ENCODE measurements around the gene SPATA1. TPM values are rescaled to one million over a fixed set of nuclear protein-coding genes. Genes with fewer than 3 reads are reported as not detected.

Gene SPATA1
- total RNA-seq, 4 donors from 2014 or later = 1.7 TPM; not detected in 3

- 95% methylated on average over 4 of the region's 4 CpGs for WGBS
- no peaks in the 10 kb centered on the region for H3K36me3 ChIP-seq
- DNase-seq (ENCODE audit: low spot score in 2 of 2) = no peak
These were observed 2.8 kb downstream of the SPATA1 start for GRCh38 chr1:84509029-84509428.

GRCh38 chr1:84510165-84510564 is 4.0 kb downstream of the SPATA1 start:
- peaks cover 7% of the 10 kb centered on the region for H3K9me3 ChIP-seq
- peaks cover 5% of the 10 kb centered on the region for H3K4me1 ChIP-seq
- WGBS = 67% methylated on average over 2 of the region's 2 CpGs
- no peak for TF ChIP-seq CTCF (IDR thresholded peaks at IDR 0.05)
- no peak for TF ChIP-seq EP300 (IDR thresholded peaks at IDR 0.05)
- TF ChIP-seq POLR2A (IDR thresholded peaks at IDR 0.05) = no peak
- no peak for TF ChIP-seq POLR2AphosphoS5 (IDR thresholded peaks at IDR 0.05)
- no peak overlapping the region for H3K27ac ChIP-seq
- no peaks in the 10 kb centered on the region for H3K36me3 ChIP-seq
- no peak for DNase-seq (ENCODE audit: low spot score in 2 of 2)
- H3K4me3 ChIP-seq = no peak overlapping the region
- H3K27me3 ChIP-seq = no peaks in the 10 kb centered on the region

More at GRCh38 chr1:84509029-84509428, 2.8 kb downstream of the SPATA1 start:
- TF ChIP-seq EP300 (IDR thresholded peaks at IDR 0.05) (no peak), POLR2A (IDR thresholded peaks at IDR 0.05) (no peak), CTCF (IDR thresholded peaks at IDR 0.05) (no peak), POLR2AphosphoS5 (IDR thresholded peaks at IDR 0.05) (no peak)
- Histone ChIP-seq H3K27ac (no peak overlapping the region), H3K9me3 (peaks cover 7% of the 10 kb centered on the region), H3K4me3 (no peak overlapping the region), H3K27me3 (no peaks in the 10 kb centered on the region), H3K4me1 (peaks cover 14% of the 10 kb centered on the region)

- Histone ChIP-seq H3K27me3 (no peaks in the 10 kb centered on the region), H3K4me3 (no peak overlapping the region), H3K4me1 (peaks cover 5% of the 10 kb centered on the region), H3K27ac (no peak overlapping the region), H3K36me3 (no peaks in the 10 kb centered on the region), H3K9me3 (peaks cover 7% of the 10 kb centered on the region)
- DNase-seq (ENCODE audit: low spot score in 2 of 2) = no peak
- 75% methylated on average over 3 of the region's 3 CpGs for WGBS
- no peak for TF ChIP-seq POLR2A (IDR thresholded peaks at IDR 0.05)
- no peak for TF ChIP-seq POLR2AphosphoS5 (IDR thresholded peaks at IDR 0.05)
These were observed 4.5 kb downstream of the SPATA1 start for GRCh38 chr1:84510668-84511067.

- TF ChIP-seq POLR2A (IDR thresholded peaks at IDR 0.05) = no peak
- TF ChIP-seq EP300 (IDR thresholded peaks at IDR 0.05) = no peak
- no peak for TF ChIP-seq CTCF (IDR thresholded peaks at IDR 0.05)
- TF ChIP-seq POLR2AphosphoS5 (IDR thresholded peaks at IDR 0.05) = no peak
- no peak for DNase-seq (ENCODE audit: low spot score in 2 of 2)
These were observed 18.4 kb downstream of the SPATA1 start for GRCh38 chr1:84524590-84524989.

GRCh38 chr1:84525779-84526178 is 19.6 kb downstream of the SPATA1 start:
- 86% methylated on average over 1 of the region's 1 CpG for WGBS
- no peak for TF ChIP-seq POLR2A (IDR thresholded peaks at IDR 0.05)
- no peak for TF ChIP-seq POLR2AphosphoS5 (IDR thresholded peaks at IDR 0.05)
- no peak for TF ChIP-seq EP300 (IDR thresholded peaks at IDR 0.05)
- no peak for TF ChIP-seq CTCF (IDR thresholded peaks at IDR 0.05)

More at GRCh38 chr1:84524590-84524989, 18.4 kb downstream of the SPATA1 start:
- no peaks in the 10 kb centered on the region for H3K4me1 ChIP-seq
- no peaks in the 10 kb centered on the region for H3K36me3 ChIP-seq
- no peaks in the 10 kb centered on the region for H3K27me3 ChIP-seq
- no peaks in the 10 kb centered on the region for H3K9me3 ChIP-seq
- H3K27ac ChIP-seq = no peak overlapping the region
- H3K4me3 ChIP-seq = no peak overlapping the region

GRCh38 chr1:84538599-84538998 is 32.4 kb downstream of the SPATA1 start:
- no peaks in the 10 kb centered on the region for H3K4me1 ChIP-seq
- TF ChIP-seq EP300 (IDR thresholded peaks at IDR 0.05) (no peak), POLR2A (IDR thresholded peaks at IDR 0.05) (no peak), CTCF (IDR thresholded peaks at IDR 0.05) (no peak), POLR2AphosphoS5 (IDR thresholded peaks at IDR 0.05) (no peak)
- DNase-seq (ENCODE audit: low spot score in 2 of 2) = no peak

More at GRCh38 chr1:84525779-84526178, 19.6 kb downstream of the SPATA1 start:
- no peaks in the 10 kb centered on the region for H3K27me3 ChIP-seq
- no peak for DNase-seq (ENCODE audit: low spot score in 2 of 2)
- H3K4me3 ChIP-seq = no peak overlapping the region
- no peaks in the 10 kb centered on the region for H3K9me3 ChIP-seq
- no peaks in the 10 kb centered on the region for H3K36me3 ChIP-seq
- no peak overlapping the region for H3K27ac ChIP-seq
- H3K4me1 ChIP-seq = no peaks in the 10 kb centered on the region

More at GRCh38 chr1:84538599-84538998, 32.4 kb downstream of the SPATA1 start:
- Histone ChIP-seq H3K27ac (no peak overlapping the region), H3K27me3 (no peaks in the 10 kb centered on the region), H3K36me3 (peaks cover 5% of the 10 kb centered on the region), H3K4me3 (no peak overlapping the region), H3K9me3 (no peaks in the 10 kb centered on the region)
